ENCODE measurements around the gene SPHKAP.
"Not testable (repeated sequence)": the region's sequence is repeated elsewhere in the genome, so short reads cannot be mapped to it uniquely, and the experiment has no call there.

SPHKAP gene

DNA sequence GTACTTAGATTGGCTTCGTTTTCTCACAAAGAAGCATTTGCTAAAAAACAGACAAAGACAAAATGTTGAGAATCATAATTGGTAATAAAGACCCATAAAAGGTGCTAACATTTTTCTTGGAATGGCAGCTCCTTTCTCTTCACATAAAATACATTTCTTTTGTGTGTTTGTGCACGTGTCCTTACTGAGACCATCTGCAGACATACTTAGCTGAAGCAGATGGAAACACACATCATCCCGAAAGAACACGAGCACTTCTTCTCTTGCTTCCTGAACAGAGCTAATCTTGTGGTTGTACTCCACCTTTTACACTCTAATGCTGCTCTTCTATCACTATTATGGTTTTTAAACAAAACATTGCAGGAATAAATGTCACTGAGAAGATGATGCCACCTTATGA lies 142.5 kb downstream of the SPHKAP start:
- no peak for DNase-seq (ENCODE audit: low spot score)

GRCh38 chr2:228037915-228038314 lies 143.6 kb downstream of the SPHKAP start:
- no peak for DNase-seq (ENCODE audit: low spot score)

- DNase-seq (ENCODE audit: low spot score) = no peak
These were observed 157.9 kb downstream of the SPHKAP start for GRCh38 chr2:228023619-228024018.

- DNase-seq (ENCODE audit: low spot score) = no peak
These were observed 163.2 kb downstream of the SPHKAP start for GRCh38 chr2:228018311-228018710.

DNA sequence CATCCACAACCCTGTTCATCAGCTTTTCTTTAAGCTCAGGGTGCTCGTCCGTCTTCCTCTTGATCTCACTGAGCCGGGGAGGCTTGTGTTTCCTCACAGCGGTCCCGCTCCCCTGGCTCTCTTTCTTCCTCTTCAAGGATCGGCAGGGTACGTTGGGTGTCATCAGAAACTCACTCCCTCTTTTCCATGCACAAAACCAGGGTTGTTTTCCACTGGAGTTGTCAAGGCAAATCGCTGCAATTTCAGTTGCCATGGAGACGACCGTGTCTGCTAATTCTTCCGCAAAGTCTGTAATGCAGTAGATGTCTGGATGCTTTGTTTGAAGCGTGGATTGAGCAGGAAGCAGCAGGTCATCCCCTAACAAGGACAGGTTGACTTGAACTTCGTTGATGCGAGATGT lies 163.7 kb downstream of the SPHKAP start:
- no peak for DNase-seq (ENCODE audit: low spot score)

DNA sequence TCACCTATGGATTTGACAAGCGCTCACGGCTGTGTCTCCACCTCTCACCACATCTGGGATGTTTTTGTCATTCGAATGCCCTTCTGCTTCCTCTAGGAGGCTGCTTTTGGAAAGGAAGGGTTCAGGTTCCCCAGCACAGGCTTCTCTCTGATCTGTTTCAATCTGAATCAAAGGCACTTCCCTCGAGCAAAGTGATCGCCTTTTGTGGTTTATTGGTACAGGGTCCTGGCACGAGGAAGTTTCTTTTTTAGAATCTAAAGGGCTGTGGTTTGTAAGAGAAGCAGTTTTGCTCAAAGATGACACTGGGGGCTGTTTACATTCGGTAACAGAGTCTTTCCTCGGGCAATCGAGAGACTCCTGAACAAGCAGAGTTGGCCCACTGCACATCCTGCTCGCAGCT lies 165.1 kb downstream of the SPHKAP start:
- DNase-seq (ENCODE audit: low spot score) = no peak

DNA sequence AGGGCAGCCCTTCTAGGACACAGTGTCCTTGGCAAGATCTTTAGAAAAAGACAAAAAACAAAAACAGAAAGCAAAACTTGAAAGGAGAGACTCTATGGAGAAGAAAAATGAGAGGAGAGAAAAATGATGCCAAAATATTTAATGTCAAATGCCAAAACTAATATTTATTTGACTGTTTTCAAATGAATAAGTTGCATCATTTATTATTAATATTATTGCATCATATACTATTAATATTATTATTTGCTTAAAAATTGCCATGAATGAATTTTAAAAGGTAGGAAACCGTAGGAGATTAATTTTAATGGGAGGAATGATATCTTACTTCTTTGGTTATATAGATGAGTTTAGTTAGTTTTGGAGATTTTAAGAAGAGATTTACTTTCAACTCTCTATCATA lies 165.7 kb downstream of the SPHKAP start:
- no peak for DNase-seq (ENCODE audit: low spot score)

DNA sequence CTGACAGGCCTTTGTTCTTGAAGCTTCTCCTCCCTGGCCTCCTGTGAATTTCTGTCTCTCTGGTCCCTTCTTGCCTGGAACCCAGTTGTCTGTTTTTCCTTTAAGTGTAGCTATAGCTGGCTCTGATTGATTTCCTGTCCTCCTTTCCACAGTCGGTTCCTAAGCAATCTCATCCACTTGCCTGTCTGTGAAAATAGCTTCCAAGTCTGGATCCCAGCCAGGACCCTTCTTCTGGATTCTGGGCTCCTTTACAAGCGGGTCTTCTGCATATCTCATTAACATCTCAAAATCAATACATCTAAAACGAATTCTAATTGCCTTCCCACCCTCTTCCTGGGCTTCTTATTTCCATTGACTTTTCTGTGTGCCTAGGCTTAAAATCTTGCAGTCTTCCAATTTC lies 185.1 kb downstream of the SPHKAP start:
- no peak for DNase-seq (ENCODE audit: low spot score)

- DNase-seq (ENCODE audit: low spot score) = no peak
These were observed 190.6 kb downstream of the SPHKAP start for GRCh38 chr2:227990937-227991336.

GRCh38 chr2:227973241-227973640 lies 208.2 kb downstream of the SPHKAP start:
- DNase-seq (ENCODE audit: low spot score) = no peak

DNA sequence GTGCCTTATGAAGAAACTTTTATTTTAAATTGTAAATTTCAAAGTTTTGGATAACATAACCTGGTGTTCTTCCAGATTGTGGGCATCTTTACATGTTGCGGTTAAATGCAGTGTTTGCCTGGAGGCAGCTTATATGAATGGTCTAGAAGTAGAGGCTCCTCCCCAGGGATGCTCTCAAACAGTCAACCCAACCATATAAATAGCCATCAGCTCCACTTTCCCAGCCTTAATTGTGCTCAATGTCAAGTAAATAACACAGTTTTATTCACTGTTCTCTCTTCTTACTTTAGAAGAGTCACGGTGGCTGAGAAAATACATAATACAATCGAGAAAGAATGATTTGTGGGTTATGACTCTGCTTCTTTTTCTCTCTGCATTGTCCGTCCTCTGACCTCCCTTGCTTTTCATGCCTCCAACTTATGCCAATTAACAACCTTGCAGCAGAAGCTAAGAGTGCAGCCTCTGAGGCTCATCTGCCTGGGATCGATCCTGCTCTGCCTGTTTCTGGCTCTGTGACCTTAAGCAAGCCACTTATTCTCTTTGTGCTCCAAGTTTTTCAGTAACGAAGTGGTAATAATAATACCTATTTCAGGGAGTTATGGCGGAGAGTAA lies 209.8 kb downstream of the SPHKAP start:
- DNase-seq (ENCODE audit: low spot score) = no peak

- DNase-seq (ENCODE audit: low spot score) = no peak
These were observed 221.2 kb downstream of the SPHKAP start for GRCh38 chr2:227960317-227960716.

GRCh38 chr2:227942965-227943364 lies 238.5 kb downstream of the SPHKAP start:
- no peak for DNase-seq (ENCODE audit: low spot score)

DNA sequence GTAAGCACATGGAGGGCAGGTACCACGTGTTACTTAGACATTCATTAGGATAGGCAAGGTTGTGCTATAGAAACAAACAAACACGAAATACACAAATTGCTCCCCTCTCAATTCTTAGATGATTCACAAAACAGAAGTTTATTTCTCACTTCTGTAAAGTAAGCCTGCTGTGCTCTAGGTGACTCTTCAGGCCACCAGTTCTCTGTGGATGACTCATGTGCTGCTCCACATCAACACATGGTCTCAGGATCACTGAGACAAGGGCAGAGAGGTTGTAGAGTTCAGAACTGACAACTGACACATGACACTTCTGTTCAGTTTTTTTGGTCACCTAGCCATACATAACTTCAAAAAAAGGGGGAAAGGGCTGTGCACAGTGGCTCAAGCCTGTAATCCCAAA lies 239.5 kb downstream of the SPHKAP start:
- no peak for DNase-seq (ENCODE audit: low spot score)

DNA sequence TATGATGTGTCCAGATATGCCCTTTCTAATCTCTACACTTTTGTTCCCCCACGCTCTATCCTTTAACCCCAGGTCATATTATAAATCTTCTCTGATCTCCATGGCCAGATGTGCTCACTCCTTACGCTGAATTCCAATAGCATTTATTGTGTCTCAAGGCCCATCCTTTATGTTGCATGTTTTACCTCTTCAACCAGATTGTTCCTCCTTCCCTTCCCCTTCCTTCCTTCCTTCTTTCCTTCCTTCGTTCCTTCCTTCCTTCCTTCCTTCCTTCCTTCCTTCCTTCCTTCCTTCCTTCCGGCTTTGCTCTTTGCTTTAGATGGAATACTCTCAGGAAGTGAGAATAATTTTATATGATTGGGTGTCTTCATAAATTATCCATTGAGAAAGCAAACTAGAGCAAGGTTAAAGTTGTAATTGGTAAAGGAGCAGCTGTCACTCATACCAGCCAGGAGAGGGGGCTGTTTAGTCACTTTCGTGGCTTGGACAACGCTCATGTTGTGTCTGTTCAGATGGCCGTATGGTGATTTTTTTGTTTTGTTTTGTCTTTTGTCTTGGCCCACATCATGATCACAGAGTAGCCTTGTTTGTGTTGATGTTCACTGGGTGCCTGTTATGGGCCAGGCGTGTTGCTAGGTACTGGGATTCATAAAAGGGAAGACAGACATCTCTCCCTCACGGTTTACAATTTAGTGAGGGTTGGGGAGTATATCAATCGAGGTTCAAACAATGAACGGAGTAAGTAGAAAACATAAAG lies 242.0 kb downstream of the SPHKAP start:
- peak; percentile 18 for DNase-seq (ENCODE audit: low spot score)

DNA sequence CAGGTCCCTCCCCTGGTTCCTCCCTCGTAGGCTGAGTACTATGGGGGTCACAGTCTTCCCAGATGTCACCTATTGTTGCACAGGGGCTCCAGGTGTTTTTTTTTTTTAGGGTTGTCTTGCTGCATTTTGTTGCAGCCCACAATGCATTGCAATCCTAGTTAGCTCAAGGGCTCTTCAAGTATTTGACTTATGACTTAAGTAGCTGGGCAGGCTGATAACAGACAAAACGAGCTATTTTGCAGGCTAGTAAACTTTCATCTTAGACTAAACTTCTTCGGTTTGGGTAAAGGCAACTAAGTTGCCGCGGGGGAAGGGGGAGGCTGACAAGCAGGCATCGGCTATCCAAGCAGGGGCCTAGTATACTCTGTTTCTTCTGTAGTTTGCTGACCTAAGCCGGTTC lies 245.2 kb downstream of the SPHKAP start:
- not testable (repeated sequence) for DNase-seq (ENCODE audit: low spot score)

DNA sequence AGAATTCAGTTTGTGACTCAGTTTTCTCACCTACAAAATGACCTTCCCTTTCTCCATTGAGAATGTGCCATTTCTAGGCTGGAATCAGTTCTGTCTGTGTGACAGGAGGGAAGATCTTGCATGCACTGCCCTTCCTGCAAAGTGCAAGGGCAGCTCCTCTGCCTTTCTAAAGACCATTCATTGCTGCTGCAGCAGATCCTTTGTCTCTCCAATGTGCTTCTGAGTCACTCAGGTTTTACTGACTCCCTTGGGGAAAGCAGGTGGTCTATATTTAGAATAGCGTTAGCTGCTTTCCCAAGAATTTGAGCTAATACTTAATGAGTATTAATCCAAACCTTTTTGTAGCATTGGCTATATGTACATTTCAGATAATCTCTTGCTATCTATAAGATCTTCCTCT lies 247.6 kb downstream of the SPHKAP start:
- no peak for DNase-seq (ENCODE audit: low spot score)

DNA sequence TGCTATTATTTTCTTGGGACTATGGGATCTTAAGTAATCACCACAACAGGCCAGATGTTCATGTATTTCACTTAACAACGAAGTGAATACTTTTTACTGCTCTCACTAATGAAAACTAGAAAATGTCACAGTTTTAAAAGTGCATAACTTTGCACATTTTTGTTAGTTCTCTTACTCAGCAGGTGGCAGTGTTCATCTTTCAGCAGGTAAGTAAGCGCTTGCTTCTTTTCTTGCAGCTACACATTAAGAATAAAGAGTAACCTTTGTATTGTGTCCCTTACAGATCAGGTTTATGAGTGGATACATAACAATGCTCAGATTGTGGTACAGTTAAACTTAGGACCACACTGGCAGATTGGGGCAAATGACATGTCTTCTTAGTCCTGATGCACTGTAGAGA lies 249.1 kb downstream of the SPHKAP start:
- DNase-seq (ENCODE audit: low spot score) = no peak

DNA sequence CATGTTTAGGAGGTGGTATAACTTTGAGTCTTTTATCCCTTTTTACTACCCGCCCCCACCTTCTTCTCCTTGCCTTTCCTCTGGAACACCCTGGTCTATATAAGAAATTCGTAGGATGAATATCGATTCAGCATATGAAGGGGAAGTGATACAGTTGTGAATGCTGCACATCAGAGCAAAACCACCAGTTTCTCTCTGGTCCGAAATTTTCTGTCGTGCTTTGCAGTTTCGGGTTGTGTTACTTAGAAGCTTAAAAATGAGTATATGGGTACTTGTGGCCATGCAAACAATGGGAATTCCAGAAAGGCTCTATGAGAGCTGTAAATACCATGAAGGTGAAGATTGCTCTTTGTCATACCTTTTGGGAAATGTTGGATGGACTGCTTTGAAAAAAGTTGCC lies 249.5 kb downstream of the SPHKAP start:
- DNase-seq (ENCODE audit: low spot score) = no peak

Measured in LoVo (cell line).